Inferior parietal cortex (tissue), 1 donor: ENCODE results near the gene LTB.
"Not testable (repeated sequence)": the region's sequence is repeated elsewhere in the genome, so short reads cannot be mapped to it uniquely, and the experiment has no call there.

ENCODE experiments used
- DNase-seq: peaks from one replicate; pipeline ENCODE4 v3.0.0-alpha.2; 2016; ENCODE audit errors: extremely low spot score

The LTB gene

DNA sequence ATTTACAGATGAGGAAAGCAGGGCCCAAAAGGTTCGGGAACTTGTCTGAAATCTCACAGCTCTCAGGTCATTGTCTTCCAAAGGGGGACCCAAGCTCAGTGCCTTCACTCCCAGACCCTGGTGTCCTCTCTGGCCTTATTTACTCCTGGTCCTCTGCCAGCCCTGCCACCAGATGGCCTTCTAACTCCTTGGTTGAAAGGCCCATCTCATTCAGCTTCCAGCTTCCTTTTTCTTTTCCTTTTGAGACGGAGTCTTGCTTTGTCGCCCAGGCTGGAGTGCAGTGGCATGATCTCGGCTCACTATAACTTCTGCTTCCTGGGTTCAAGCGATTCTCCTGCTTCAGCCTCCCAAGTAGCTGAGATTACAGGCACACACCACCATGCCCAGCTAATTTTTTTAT is 30.9 kb downstream of the LTB start:
- DNase-seq = not testable (repeated sequence)

DNA sequence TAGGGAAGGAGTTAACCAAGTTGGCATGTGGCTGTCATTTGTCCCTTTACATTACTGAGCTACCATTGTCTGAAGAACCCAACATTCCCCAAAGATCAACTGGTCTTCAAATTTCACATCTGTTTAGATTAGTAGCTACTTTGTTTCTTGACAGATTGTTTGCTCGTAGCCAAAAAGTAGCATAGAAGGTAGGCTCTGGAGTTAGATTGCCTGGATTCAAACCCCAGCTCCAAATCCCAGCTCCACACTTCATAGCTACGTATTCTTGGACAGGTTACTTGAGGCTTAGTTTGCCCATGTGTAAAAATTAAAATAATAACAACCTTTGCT is 33.7 kb downstream of the LTB start:
- DNase-seq = no peak

DNA sequence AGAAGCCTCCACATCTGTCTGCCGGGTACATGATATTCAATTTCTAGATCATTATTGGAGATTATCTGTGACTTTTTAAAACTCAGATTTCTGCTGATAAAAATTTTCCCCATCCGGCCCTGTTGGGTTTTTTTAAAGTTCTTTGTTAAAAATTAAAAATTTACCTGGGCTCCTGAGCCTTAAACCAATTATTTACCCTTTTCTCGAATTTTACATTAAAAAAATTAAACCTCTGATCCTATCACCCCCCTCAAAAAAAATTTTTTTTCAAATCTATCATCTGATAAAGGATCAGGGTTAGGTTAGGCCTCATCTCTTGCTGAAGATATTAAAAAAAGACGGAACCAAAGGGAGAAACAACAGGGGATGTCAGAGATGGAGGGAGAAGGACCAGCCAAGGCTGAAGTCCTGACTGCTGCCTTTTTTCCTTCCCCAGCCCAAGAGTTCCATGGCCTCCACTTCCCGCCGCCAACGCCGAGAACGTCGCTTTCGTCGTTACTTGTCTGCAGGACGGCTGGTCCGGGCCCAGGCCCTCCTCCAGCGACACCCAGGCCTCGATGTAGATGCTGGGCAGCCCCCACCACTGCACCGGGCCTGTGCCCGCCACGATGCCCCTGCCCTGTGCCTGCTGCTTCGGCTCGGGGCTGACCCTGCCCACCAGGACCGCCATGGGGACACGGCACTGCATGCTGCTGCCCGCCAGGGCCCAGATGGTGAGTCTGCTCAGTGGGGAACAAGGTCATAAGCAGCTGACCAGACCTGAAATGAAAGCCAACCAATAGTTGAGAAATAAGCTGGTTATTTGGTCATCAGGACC is 34.3 kb downstream of the LTB start:
- DNase-seq = no peak

DNA sequence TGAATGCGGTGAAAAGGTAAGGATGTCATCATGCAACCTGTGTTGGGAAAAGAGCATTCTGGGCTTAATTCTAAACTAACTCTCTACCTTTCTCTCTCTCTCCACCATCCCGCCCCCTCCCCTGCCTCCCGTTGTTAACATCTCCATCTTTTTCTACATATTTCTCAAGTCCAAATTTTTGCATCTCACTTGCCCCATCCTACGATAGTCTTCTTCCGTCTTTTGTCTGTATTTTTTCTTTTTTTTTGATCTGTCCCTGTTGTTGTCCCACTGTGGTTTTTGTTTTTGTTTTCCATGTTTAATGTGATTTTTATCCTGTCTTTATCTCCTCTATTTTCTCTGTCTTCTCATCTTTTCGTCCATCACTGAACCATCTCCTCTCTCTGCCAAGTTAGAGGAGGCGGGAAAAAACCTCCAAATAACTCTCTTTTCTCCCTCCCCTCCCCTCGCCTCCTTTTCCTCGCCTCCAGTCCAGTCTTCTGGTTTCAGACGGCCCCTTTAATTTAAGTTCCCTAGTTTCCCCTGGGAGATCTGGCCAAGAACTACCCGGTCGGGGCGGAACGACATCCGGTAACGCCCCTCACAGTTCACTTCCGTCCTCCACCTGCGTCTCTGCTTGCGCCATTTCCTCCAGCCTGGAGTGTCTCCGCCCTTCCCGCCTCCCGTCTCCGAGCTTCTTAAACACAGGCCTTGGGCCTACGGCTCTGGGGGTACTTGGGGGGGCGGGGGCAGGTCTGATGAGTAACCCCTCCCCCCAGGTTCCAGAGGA is 35.1 kb downstream of the LTB start, which contains the start of gene NFKBIL1:
Gene NFKBIL1, plus strand, starts transcription at position 651 of the 769 bp plus-strand sequence. Its CDS starts 87 bp downstream, at position 738.
- DNase-seq = peak; percentile 98

DNA sequence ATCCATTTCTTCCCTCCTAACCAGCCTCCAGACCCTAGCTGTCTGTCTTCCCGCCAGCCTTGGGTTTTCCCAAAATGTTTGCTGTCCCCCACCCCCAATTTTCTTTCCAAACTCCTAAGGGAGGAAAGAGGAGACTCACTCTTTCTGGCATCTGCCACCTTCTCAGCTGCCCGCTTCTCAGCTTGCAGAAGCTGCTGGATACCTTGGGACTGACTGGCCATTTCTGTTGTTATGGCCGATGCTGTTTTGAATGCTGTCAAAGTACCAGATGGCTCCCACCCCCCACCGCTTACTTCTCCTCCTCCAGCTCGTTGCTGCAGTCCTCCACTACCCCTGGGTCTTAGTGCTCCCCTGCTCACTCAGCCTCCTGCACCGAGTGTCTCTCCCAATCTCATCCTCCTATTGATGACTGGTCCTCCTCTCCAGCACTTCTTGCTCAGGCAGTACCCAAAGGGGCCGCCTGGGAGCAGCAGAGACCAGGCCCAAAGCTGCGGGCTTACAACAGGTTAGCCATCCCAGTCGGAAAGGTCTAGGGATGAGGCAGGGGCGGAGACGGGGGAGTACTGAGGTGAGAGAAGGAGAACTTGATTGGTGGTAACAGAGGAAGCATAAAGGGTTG is 35.8 kb downstream of the LTB start, which contains the start of gene ATP6V1G2:
Gene ATP6V1G2, minus strand, starts transcription at position 270 of the 619 bp plus-strand sequence. Its CDS starts 49 bp downstream, at position 221.
- DNase-seq = peak; percentile 90

DNA sequence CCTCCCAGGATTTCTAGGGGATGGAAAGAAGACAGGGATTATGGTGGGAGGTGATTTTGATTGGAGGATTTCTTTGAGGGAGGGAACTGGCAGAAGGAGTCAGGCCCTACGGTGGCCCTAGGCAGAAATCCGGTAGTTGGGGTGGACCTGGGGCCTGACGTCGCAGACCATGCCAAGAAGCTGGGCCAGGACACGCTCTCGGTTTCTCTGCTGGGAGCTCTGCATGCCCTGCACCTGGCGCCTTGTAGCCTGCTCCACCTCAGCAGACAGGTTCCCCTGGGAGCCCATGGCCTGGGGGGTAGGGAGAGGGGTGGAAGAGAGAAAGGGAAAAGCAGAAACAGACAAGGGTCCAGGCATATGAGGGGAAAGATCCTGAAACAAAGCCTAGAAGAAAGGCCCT is 36.9 kb downstream of the LTB start:
- DNase-seq = no peak

DNA sequence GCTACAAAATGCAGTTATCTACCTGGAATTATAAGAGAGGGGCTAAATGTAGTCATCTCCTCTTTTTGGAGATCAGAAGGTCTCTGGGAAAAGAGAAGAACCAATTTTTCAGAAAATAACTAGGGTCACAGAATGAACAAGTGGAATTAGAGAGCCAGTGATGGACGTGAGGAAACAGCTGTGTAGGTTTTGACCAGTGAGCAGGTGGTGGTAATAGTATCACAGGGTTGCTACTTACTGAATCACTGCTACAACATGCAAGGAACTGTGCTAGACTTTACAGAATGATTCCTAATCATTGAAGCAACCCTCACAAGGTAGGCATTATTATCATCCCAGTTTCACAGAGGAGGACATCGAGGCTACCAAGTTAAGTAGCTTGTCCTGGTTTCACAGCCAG is 37.5 kb downstream of the LTB start:
- no peak for DNase-seq

DNA sequence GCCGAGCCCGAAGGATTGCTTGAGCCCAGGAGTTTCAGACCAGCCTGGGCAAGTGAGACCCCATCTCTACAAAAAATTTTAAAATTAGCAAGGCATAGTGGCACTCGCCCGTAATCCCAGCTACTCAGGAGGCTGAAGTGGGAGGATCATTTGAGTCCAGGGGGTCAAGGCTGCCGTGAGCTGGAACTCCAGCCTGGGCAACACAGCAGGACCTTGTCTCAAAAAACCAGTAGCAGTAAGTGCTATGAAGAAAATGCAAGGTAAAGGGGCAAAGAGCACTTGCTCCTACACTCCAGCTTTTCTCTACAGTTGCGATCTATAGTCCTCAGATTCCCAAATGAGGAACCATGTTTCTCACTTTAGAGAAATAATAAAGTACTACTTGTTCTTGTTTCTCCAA is 38.6 kb downstream of the LTB start:
- no peak for DNase-seq

DNA sequence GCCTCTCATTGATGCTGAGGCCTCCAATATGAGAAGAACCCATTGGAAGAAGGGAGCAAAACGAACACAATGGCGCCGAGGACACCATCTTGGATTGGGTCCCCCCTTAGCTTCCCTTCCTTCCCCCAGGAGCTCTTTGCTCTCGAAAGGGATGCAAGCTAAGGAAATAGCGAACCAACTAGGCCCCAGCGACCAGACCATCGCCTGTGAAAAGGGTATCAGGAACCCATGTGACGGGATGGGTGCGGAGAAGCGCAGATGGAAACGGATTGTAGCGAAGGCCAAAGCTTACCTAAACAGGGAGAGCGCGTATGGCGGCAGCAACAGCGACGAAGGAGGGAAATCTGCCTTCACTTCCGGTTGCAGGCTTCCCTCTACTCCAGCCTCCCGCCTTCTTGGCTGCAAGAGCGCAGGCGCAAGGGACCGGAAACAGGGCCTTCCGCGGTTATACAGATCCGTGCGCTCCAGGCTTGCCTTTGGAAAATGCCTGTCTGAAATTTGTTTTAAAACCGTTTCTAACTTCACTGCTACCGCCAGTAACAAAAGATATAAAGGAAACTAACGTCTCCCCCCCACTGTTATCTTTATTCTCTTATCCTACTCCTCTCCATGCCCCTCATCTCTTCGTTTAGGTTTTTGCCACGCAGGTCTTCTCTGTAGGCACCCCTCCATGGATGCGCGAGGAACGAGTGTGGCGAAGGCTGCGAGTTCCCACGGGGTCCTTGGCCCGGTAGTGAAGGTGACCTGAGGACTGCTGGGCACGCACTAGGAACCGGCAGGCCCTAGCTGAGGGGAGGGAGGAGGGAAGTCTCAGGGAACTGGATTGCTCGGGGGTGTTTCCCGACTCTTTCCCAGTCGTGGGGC is 40.3 kb downstream of the LTB start, which contains the start of gene DDX39B:
Gene DDX39B, minus strand, starts transcription at position 346 of the 864 bp plus-strand sequence. CDS start 1,471 bp downstream, outside the sequence.
- peak; percentile 99 for DNase-seq

DNA sequence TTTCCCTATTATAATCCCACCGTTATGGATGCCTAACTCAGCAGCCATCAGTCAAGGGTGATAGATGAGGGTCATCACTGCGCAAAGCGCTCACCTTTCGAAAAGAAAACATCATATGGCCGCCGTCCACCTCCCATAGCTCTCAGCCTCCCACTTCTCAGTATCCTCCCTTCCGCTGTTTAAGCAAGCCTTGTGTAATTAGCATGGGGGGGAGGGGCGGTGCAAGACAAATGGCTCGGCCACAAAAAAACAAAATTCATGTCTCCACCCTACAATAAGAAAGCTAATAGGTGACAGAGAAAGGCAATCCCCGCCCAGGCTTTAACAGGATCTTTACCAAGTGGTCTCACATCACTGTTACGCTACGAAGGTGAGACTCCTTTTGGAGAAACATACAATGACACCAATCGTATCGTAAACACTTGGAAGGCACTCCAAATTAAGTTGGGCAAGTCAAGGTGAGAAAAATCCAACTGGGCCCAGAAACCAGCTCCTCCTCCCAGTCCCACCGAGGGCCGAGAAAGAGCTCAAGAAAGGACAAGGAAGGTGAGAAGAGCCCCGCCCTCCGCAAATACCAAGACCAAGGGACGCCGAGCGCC is 41.1 kb downstream of the LTB start:
- DNase-seq = peak; percentile 32

DNA sequence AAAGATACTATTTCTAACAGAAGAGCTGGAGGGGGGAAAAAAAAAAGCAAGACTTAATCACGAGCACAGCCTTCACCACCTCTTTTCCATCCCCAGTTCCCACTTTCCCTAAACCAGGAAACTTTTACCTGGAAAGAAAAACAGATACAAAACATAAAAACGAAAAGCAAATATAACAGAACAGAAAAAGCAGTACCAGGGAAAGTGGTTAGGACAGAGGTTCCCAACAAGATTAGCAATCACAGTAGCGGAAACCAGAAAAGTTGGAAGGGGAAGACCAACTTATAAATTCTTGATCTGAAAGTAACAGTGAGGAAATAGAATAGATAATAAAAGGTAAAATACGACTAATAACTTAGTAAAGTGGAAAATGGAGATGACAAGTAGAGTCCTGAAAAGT is 41.6 kb downstream of the LTB start:
- DNase-seq = no peak

DNA sequence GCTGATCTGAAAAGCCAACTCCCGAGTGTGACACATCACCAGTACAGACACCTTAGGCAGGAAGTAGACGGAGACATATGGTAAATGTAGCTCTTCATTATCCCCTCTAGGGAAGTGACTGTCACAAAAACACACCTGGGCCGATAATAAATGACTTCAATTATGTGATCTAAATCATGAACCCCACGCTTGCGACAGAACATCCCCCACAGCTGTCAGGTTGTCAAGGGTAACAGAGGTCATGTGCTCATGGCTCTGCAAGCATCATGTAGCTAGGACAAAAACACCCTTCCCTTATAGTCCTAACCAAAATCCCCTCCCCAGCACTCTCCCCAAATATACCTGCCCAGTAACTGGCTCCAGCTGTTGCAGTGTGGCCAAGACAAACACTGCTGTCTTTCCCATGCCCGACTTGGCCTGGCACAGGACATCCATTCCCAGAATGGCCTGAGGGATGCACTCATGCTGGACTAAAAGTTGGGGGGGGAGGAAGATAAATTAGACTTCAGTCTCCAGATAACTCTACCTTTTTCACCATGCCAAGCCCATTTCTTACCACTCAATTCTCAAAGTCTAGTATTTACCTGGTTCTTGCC is 43.3 kb downstream of the LTB start:
- no peak for DNase-seq

DNA sequence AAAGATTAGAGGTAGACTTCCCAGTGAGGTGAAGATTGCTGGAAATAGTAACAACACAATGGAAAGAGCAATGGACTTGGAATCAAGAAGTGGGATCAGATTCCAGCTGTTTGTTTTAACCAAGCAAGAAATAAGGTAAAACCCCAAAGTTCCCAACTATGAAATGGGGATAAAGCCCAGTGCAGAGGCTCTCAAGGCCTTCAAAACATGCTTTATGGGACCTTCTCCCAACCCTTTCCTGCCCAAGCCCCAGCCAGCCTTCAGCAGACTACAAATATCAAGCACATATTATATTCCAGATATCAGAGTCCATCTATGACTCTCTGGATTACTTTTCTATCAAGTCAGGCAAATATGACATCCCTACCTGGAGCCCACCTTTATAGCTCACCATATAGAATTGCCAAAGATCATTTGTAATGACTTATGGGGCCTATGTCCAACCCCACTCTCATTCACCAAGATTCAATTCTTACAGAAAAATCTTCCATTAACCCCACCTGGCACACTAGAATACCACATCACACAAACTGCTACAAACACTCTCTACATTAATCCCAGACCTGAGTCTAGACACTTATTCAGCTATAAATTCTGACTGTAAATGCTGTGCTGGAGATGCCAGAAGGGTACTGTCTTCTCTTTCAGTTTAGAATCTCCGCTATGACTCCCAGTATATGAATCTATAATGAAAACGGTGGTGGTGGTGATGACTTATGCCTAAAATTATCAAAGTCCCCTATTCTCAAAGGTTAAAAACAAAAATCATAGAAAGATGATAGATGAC is 46.5 kb downstream of the LTB start:
- DNase-seq = no peak

DNA sequence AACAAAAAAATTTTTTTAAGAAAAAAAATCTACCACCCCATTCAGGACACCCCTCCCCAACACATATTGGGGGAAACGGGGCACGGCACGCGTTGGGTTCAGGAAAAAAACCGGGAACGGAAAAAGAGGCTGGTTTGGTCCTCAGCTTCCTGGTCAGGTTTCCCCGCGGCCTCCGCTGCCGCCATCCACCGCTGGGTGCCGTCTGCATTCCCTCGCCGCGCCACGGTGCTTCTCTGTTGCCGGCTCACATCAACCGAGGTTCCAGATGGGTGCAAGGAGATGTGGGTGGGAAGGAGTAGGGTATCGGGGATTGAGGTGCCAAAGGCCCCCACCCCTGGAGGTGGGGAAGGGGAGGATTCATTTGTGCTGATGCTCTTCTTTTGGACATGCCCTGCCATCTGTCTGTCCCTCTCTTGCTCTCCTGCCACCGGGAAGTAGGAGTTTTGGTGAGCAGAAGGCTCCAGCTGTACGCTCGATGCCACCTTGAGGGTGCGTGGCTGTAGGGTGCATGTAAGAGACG is 47.6 kb downstream of the LTB start:
- DNase-seq = no peak

DNA sequence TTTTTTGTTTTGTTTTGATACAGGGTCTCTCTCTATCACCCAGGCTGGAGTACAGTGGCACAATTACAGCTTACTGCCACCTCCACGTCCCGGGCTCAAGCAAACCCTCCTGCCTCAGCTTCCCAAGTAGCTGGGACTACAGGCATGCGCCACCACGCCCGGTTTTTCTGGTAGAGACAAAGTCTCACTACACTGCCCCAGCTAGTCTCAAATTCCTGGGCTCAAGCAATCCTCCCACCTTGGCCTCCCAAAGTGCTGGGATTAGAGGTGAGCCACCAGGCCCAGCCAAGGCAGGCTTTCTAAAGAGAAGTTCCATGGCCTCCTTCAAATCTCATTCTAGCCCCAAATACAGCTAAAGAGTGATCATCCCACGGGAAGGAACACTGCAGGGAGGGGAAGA is 48.2 kb downstream of the LTB start:
- no peak for DNase-seq

DNA sequence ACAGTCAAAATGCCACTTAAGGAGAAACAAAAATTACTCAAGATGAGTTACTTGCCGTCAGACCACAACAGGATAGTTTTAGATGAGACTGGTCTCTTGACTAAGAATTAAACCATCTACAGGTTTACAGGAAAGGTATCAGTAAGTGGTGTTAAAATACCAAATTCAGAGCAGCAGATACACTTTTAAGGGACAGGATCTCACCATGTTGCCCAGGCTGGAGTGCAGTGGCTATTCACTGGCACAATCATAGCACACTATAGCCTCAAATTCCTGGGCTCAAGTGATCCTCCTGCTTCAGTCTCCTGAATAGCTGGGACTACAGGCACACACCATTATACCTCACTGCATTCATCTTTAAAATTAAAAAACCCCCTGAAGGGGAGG is 48.8 kb downstream of the LTB start:
- no peak for DNase-seq

DNA sequence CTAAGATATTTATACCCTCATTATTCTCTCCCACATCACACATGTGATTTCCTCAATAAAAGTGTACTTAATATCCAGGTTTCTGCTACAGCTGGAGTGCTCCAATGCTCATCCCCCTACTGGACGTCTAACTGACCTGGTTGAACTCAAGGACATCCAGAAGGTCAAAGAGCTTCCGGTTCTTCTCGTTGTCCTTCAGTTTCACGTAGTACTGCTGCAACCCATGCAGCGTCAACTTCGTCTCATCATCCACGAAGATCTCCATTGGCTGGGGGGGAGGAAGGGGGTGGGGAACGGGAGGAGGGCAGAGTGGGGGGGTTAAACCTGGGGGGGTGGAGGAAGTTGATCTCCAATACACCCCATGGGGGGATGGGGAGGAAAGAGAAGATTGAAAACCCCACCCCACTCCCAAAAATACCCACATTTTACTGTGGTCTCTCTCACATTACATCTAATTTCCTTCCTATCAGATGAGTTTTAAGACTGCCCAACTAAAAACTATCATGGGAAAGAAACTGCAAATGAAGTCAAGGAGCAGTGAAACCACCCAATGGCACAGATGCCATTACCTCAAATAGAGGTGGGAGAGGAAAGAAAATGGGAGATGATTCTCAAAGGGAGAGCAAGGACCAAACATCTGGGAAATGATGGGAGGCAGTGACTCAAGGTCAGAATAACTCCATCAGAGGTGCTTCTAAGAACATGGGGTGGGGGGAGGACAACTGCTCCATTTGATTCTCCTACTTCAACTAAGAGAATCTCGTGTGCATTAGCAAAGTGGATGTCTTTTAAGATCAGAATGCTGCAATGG is 49.4 kb downstream of the LTB start:
- DNase-seq = no peak

DNA sequence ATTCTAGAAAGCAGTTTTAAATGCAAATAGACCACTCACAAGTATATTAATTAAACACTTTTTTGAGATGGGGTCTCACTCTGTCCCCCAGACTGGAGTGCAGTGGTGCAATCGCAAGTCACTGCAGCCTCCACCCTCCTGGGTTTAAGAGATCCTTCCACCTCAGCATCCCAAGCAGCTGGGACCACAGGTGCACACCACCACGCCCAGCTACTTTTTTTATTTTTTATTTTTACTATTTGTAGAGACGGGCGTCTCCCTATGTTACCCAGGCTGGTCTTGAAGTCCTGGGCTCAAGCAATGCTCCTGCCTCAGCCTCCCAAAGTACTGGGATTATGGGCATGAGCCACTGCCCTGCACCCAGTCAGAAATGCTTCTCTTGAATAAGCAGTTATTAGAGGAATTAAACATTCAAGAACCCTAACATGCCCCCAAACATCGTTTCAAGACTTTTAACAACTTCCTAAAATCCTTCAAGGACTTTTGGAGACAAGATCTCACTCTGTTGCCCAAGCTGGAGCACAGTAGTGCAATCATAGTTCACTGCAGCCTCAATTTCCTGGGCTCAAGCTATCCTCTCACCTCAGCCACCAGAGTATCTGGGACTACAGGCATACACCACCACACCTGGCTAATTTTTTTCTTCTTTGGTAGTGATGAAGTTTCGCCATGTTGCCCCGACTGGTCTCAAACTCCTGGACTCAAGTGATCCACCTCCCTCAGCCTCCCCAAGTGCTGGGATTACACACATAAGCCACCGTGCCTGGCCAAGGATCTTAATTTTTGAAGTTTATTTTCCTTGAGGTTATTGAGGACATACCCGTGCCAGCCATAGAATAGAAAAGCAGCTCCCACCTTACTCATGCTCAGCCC is 50.2 kb downstream of the LTB start:
- no peak for DNase-seq
